KMS-11 (cell line): ENCODE measurements around the gene MACROD2.

Source experiments
- H2AFZ ChIP-seq: fragments of 200-600 bp; sonication (generic); 2 replicates; pipeline ENCODE4 v1.6.1; 2016; ENCODE audit warnings: antibody characterized with exemption, mixed run types, low read depth
- H3K27ac ChIP-seq: fragments of 200-600 bp; sonication (generic); 2 replicates; pipeline ENCODE4 v1.6.1; 2016; ENCODE audit warnings: mild to moderate bottlenecking, mixed run types
- H3K27me3 ChIP-seq: fragments of 200-600 bp; sonication (generic); 2 replicates; pipeline ENCODE4 v1.6.1; 2017; ENCODE audit warnings: mild to moderate bottlenecking, low read depth, mixed run types, moderate library complexity; ENCODE audit not compliant: insufficient read depth
- H3K36me3 ChIP-seq: fragments of 200-600 bp; sonication (generic); 2 replicates; pipeline ENCODE4 v1.6.1; 2017; ENCODE audit warnings: mild to moderate bottlenecking, mixed run types; ENCODE audit not compliant: insufficient read depth
- H3K4me1 ChIP-seq: fragments of 200-600 bp; sonication (generic); 2 replicates; pipeline ENCODE4 v1.6.1; 2016; ENCODE audit warnings: mild to moderate bottlenecking, low read depth, mixed run types; ENCODE audit not compliant: poor library complexity, severe bottlenecking
- H3K4me2 ChIP-seq: fragments of 200-600 bp; sonication (generic); 2 replicates; pipeline ENCODE4 v1.7.0; 2016; ENCODE audit warnings: mild to moderate bottlenecking, mixed run types
- H3K4me3 ChIP-seq: fragments of 200-600 bp; sonication (generic); IDR thresholded peaks from 2 replicates; pipeline ENCODE4 v1.6.1; 2017; ENCODE audit warnings: low read depth, low read length, mixed read lengths; ENCODE audit not compliant: insufficient read depth
- H3K79me2 ChIP-seq: fragments of 200-600 bp; sonication (generic); 2 replicates; pipeline ENCODE4 v1.6.1; 2016; ENCODE audit warnings: low read depth, mixed run types; ENCODE audit not compliant: insufficient read depth
- H3K9ac ChIP-seq: fragments of 200-600 bp; sonication (generic); 2 replicates; pipeline ENCODE4 v1.6.1; 2016; ENCODE audit warnings: mild to moderate bottlenecking, mixed run types
- H4K20me1 ChIP-seq: fragments of 200-600 bp; sonication (generic); 2 replicates; pipeline ENCODE4 v1.6.1; 2016; ENCODE audit warnings: mild to moderate bottlenecking, mixed run types; ENCODE audit not compliant: insufficient read depth
- TF ChIP-seq, protein P1 (sequence below): fragments of 200-600 bp; sonication (generic); conservative IDR thresholded peaks from 2 replicates; pipeline ENCODE4 v1.6.1; 2017; ENCODE audit warnings: low read depth, mild to moderate bottlenecking, antibody characterized with exemption, low read length, moderate library complexity, mixed read lengths

MACROD2 gene

DNA sequence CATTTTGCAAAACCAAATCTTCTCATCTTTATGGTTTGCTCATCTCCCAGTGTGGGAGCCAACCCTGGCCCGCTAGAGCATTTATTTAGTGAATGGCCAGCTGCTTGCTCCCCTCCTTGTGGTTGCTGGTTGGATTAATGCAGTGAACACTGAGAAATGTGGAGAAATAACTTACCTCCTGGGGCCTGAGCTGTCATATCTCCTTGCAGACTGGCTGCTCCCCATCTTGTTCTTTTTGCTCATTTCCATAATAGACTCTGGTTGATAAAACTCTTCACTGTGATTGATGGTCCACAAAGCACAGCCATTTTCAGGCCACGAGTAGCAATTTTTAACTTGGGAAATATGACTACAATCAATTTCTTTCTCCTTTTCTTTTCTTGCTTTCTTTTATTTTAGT is 1420.6 kb downstream of the MACROD2 start:
- Histone ChIP-seq H3K4me3 (no peak overlapping the region), H3K4me2 (no peak overlapping the region), H3K27me3 (no peaks in the 10 kb centered on the region), H3K9ac (no peak overlapping the region), H3K79me2 (no peaks in the 10 kb centered on the region), H3K36me3 (no peaks in the 10 kb centered on the region), H4K20me1 (no peaks in the 10 kb centered on the region), H3K27ac (no peak overlapping the region), H3K4me1 (no peaks in the 10 kb centered on the region), H2AFZ (no peak overlapping the region)
- TF ChIP-seq, protein P1, sequence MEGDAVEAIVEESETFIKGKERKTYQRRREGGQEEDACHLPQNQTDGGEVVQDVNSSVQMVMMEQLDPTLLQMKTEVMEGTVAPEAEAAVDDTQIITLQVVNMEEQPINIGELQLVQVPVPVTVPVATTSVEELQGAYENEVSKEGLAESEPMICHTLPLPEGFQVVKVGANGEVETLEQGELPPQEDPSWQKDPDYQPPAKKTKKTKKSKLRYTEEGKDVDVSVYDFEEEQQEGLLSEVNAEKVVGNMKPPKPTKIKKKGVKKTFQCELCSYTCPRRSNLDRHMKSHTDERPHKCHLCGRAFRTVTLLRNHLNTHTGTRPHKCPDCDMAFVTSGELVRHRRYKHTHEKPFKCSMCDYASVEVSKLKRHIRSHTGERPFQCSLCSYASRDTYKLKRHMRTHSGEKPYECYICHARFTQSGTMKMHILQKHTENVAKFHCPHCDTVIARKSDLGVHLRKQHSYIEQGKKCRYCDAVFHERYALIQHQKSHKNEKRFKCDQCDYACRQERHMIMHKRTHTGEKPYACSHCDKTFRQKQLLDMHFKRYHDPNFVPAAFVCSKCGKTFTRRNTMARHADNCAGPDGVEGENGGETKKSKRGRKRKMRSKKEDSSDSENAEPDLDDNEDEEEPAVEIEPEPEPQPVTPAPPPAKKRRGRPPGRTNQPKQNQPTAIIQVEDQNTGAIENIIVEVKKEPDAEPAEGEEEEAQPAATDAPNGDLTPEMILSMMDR: no peak

GRCh38 chr20:15419856-15420255 is 1424.5 kb downstream of the MACROD2 start:
- TF ChIP-seq, protein P1: no peak
- H3K4me1 ChIP-seq: no peaks in the 10 kb centered on the region
- H3K79me2 ChIP-seq: no peaks in the 10 kb centered on the region
- H3K27ac ChIP-seq: no peak overlapping the region
- no peak overlapping the region for H3K4me2 ChIP-seq
- H3K4me3 ChIP-seq: no peak overlapping the region
- no peaks in the 10 kb centered on the region for H3K27me3 ChIP-seq
- H2AFZ ChIP-seq: no peak overlapping the region
- no peaks in the 10 kb centered on the region for H4K20me1 ChIP-seq
- no peak overlapping the region for H3K9ac ChIP-seq
- H3K36me3 ChIP-seq: no peaks in the 10 kb centered on the region

- H3K36me3 ChIP-seq: no peaks in the 10 kb centered on the region
- TF ChIP-seq, protein P1: no peak
- no peak overlapping the region for H2AFZ ChIP-seq
- no peak overlapping the region for H3K4me3 ChIP-seq
- no peaks in the 10 kb centered on the region for H3K79me2 ChIP-seq
- H4K20me1 ChIP-seq: no peaks in the 10 kb centered on the region
- no peaks in the 10 kb centered on the region for H3K27me3 ChIP-seq
- no peaks in the 10 kb centered on the region for H3K4me1 ChIP-seq
- H3K4me2 ChIP-seq: no peak overlapping the region
- no peak overlapping the region for H3K27ac ChIP-seq
- no peak overlapping the region for H3K9ac ChIP-seq
These were observed 1427.7 kb downstream of the MACROD2 start for GRCh38 chr20:15422966-15423365.

DNA sequence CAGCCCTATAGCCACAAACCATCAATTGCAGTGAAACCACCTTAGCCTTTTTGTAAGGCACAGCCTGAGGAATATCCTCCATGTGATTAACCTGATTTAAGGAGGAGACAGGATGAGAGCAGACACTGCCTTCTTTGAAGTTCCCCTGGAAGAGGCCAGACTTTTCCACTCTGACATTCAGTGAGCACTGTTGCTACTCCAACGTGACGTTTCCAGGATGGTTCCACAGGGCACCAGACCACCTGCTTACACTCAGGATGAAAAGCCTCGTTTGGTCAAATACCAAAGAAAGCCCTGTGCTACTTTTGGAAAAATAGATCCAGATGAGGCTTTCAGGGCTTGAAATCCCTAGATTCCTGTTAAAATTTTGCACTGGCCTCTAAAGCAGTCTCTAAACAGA is 1444.2 kb downstream of the MACROD2 start:
- Histone ChIP-seq H3K27me3 (no peaks in the 10 kb centered on the region), H3K4me2 (no peak overlapping the region), H3K4me3 (no peak overlapping the region), H3K36me3 (no peaks in the 10 kb centered on the region), H3K4me1 (no peaks in the 10 kb centered on the region), H2AFZ (no peak overlapping the region), H4K20me1 (no peaks in the 10 kb centered on the region), H3K27ac (no peak overlapping the region), H3K79me2 (no peaks in the 10 kb centered on the region), H3K9ac (no peak overlapping the region)
- TF ChIP-seq, protein P1: no peak
